Activated CD4-positive, alpha-beta T cell treated with anti-CD3 and anti-CD28 coated beads, Interleukin-2, amount 50 U/mL, for 48 hours (primary cell): ENCODE data around the gene SERTAD3.
A peak's percentile ranks its signal among the peaks of the same experiment; 100 is the strongest.
"Not testable (repeated sequence)": the region's sequence is repeated elsewhere in the genome, so short reads cannot be mapped to it uniquely, and the experiment has no call there.

ENCODE experiments used
- DNase-seq, 2 experiments: peaks; one replicate each; pipeline ENCODE4 v3.0.0-alpha.2; 2020

Gene SERTAD3

GRCh38 chr19:40424637-40425449, 19.3 kb downstream of the SERTAD3 start:
- peak in 1 of 2 experiments; percentile 31 for DNase-seq

GRCh38 chr19:40423938-40424337, 20.2 kb downstream of the SERTAD3 start:
- no peak for DNase-seq

GRCh38 chr19:40422748-40423566, 21.2 kb downstream of the SERTAD3 start:
- DNase-seq: no peak

DNA sequence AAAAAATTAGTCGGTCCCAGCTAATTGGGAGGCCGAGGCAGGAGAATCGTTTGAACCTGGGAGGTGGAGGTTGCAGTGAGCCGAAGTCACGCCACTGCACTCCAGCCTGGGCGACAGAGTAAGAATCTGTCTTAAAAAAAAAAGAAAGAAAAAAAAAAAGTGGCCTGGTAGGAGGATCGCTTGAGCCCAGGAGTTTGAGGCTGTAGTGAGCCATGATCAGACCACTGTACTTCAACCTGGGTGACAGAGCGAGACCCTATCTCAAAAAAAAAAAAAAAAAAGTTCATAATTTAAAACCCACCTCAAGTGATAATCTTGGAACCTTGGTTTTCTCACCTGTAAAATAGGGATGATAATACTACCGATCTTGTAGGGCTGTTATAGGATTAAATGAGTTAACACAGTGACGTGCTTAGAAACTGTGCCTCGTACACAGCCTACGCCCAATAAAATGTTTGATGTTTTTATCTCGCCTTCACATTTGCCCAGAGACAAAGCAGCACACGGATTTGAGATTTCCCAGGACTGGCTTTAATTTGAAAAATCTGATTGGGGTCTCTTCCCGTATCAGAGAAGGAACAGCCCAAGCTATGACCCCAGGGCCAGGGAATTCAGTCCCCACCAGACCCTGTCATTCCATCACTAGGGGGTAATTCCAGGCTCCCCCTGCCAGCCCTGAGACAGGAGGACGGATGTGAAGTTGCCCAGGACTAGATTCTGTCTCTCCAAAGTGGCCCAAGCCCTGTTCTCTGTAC, 22.0 kb downstream of the SERTAD3 start:
- DNase-seq: no peak

- DNase-seq: peak; percentile 82 to 84
These were observed 23.1 kb downstream of the SERTAD3 start for GRCh38 chr19:40420766-40421765.

- no peak for DNase-seq
These were observed 23.7 kb downstream of the SERTAD3 start for GRCh38 chr19:40420451-40420765.

- DNase-seq: no peak
These were observed 24.4 kb downstream of the SERTAD3 start for GRCh38 chr19:40419780-40420179.

DNA sequence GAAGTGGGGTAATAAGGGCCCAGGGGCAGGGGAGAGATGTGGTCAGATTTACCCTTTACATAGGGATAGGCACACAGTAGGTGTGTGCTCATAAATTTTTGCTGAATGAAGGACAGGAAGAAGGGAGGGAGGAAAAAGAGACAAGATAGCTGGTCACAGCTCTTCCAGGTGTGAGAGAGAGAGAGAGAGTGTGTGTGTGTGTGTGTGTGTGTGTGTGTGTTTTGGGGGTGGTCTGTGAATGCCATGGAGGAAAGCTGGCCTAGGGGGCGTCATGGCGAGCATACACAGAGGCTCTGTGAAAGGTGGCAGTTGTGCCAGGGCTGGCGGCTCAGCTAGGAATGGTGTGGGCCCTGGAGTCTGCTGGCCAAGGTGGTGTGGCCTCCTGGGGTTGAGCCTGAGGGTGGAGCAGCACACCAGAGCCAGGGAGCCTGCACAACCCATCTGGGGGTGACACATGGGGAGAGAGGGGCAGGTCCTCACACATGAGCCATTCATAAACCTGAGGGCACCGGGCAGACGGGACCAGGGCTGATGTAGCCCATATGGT, 25.0 kb downstream of the SERTAD3 start:
- DNase-seq: no peak

- no peak for DNase-seq
These were observed 26.1 kb downstream of the SERTAD3 start for GRCh38 chr19:40418040-40418439.

DNA sequence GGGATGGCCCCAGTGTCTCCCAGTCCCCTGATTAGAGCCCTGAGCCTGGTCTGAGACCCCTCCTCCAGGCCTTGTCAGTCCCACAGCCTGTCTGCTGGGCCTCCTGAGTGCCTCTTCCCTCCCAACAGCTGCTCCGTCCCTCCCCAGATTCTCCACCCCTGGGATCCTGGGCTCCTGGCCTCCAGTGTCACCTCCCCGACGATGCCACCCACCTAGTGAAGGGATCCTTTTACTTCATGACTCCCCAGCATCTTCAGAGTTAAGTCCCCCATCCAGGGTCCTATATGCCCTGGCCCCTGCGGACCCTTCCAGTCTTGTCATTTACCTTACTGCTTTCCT, 26.5 kb downstream of the SERTAD3 start:
- DNase-seq: no peak

GRCh38 chr19:40416918-40417642, 27.1 kb downstream of the SERTAD3 start:
- no peak for DNase-seq

DNA sequence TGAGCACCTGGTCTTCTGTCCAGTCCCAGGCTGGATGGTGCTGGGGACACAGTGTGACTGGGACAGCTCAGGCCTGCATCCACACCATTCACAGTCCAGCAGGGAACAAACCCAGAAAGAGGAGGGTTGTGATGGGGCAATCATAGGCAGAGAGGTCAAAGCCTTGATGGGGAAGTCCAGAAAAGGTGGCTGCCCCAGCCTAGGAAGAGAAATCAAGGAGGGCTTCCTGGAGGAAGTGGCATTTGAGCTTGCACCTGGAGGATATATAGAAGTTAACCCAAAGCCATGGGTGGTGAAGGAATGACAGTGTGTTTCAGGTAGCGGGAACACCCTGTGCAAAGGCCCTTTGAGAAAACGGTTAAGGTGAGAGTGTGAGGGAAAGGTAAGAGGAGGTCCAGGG, 28.4 kb downstream of the SERTAD3 start:
- no peak for DNase-seq

DNA sequence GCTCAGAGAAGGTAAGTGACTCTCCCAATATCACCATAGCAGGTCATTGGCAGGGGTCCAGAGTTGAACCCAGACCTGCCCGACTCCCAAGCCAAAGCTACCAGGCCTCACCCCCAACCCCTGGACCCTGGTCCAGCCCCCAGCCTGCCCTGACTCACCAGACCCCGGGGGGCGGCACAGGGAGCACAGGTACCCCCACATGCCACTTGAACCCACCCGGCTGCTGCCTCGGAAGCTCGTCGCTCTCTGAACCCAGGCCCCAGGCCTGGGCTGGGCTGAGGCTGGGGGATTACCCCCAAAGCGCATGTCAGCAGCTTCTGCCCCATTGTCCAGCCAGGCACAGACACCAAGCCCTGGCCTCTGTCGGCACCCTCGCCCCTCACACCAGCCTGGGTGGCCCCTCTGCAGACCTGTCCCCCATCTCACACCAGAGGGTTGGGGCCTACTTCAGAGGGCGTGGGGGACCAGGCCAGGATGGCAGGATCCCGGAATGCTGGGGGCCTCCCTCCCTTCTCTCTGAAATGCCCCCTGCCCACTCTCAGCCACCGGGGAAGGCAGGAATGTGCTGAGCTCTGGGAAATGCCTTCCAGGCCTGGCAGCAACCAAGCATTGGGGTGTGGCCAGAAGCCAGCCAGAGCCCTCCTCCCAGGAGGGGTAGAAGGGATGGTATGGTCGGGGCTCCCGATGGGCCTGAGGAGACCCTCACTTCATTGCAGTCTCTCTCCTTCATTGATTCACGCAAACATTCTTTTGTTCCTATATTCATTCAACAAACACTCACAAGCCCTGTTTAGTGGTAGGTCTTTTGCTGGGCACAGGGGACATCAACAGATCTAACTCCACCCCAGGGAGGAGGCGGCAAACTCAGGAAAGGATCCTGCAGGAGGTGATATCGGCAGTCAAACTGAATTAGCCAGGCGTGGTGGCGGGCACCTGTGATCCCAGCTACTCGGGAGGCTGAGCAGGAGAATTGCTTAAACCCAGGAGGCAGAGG, 29.3 kb downstream of the SERTAD3 start:
- no peak for DNase-seq

- no peak for DNase-seq
These were observed 30.8 kb downstream of the SERTAD3 start, which contains the start of gene PRX for GRCh38 chr19:40413291-40413845. Gene PRX (minus strand): TSS chr19:40413378. CDS start chr19:40407932, 5,446 bp downstream.

DNA sequence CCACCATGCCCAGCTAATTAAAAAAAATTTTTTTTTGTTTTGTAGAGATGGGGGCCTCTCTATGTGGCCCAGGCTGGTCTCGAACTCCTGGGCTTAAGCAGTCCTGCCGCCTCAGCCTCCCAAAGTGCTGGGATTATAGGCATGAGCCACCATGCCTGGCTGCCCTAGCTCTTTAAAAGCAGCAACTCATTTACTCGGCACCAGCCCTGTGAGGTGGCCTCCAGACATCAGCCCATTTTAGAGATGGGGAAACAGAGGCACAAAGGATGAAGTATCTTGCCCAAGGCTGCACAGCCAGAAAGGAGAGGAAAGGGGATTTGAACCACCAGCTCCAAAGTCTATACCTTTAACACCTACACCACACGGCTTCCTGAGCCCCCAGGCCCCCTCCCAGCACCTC, 31.3 kb downstream of the SERTAD3 start:
- DNase-seq: no peak

DNA sequence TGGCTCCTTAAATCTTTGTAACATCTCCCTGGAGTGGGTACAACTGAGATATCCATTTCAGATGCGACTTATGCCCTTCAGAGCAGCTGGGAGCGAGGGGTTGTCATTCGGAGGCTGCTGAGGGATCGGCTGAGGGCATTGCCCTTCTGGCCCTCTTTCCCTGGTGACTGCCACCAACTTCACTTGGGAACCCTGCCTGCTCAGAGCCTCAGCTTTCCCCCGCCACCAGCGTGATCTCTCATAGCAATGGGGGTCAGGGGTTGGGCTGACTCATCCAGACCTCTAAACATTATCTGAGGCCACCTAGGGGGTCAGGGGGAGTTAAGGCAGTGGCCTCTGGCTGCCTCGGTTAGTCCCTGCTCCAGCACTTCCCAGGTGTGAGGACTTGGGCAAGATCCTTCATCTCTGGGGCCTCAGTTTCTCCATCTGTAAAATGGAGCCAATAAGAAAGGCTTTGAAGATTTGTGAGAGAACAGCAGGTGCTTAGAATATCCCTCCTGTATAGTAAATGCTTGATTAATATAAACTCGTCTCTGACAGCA, 32.1 kb downstream of the SERTAD3 start:
- no peak for DNase-seq

DNA sequence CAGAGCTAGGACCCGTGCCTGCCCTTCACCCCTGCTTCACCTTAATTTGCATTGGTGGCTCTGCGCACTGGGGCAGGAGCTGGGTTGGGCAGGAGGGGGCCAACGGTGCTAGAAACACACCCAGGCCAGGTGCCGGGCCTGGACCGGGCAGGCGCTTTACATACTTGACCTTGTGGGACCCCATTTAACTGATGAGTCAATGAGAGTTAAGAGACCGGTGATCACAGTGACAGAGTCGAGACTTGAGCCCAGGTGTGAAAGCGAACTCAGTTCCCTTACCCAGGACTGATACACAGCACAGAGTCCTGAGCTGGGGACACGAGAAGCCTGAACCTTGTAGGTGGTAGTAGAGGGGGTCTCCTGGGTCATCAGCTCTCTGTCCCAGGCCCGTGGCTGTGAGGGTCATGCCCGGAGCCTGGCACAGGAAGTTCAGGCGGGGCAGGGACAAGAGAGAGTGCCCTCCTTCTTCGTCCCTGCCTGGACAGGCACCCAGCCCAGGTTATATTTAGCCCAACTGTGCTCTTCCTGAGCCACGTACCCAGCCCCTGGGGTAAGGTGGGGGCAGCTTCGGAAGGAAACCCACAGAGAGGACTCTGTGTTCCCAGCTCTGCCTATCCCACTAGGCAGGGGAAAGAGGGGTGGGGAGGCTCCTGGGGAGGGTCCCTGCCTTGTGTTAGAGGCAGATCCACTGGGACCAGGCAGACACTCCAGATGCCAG, 32.9 kb downstream of the SERTAD3 start:
- no peak for DNase-seq

DNA sequence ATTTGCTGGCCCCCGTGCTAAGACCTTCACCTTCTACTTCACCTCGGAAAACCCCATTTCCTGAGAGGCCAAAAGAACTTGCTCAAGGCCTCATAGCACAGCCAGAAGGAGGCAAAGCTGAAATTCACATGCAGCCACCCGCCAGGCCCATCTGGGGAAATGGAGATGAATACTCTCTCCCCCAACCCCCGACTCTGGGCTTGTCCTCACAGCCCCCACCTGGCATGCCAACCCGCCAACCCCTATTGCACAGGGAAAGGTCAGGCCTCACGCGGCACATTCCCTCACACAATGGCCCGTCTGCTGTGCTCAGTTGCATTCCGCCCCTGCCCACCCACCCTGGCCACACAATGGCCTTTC, 34.1 kb downstream of the SERTAD3 start:
- no peak for DNase-seq

DNA sequence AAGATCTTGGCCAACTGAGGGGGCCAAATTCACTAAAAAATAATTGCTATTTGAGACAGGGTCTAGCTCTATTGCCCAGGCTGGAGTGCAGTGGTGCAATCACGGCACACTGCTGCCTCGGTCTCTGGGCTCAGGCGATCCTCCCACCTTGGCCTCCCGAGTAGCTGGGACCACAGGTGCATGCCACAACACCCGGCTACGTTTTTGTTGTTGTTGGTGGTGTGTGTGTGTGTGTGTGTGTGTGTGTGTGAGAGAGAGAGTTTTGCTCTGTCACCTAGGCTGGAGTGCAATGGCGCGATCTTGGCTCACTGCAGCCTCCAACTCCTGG, 35.6 kb downstream of the SERTAD3 start:
- DNase-seq: not testable (repeated sequence)
